Stomach smooth muscle (tissue), 2 donors: ENCODE results near the gene HMGCS2.
A peak's percentile ranks its signal among the peaks of the same experiment; 100 is the strongest.
"Not testable (repeated sequence)": the region's sequence is repeated elsewhere in the genome, so short reads cannot be mapped to it uniquely, and the experiment has no call there.

Source experiments
- H3K27ac ChIP-seq: one replicate; pipeline ENCODE4 v1.7.0; 2013; ENCODE audit warnings: mild to moderate bottlenecking, low read length, inconsistent platforms
- H3K27me3 ChIP-seq, 2 donors: one replicate each; pipeline ENCODE4 v1.7.0; 2013; ENCODE audit warnings: low read length in 2 of 2; ENCODE audit not compliant: insufficient read depth in 2 of 2, control insufficient read depth in 1 of 2
- H3K36me3 ChIP-seq, 2 donors: one replicate each; pipeline ENCODE4 v1.7.0; 2013; ENCODE audit warnings: low read length in 2 of 2; ENCODE audit not compliant: control insufficient read depth in 2 of 2, insufficient read depth in 2 of 2
- H3K4me1 ChIP-seq: one replicate; pipeline ENCODE4 v1.7.0; 2013; ENCODE audit warnings: low read length; ENCODE audit not compliant: control insufficient read depth, insufficient read depth
- H3K4me3 ChIP-seq, 2 donors: one replicate each; pipeline ENCODE4 v1.7.0; 2013; ENCODE audit warnings: low read length in 2 of 2
- H3K9ac ChIP-seq, 2 donors: one replicate each; pipeline ENCODE4 v1.7.0; 2013; ENCODE audit warnings: low read length in 2 of 2, mild to moderate bottlenecking in 1 of 2
- H3K9me3 ChIP-seq, 2 donors: one replicate each; pipeline ENCODE4 v1.7.0; 2013; ENCODE audit warnings: low read length in 2 of 2; ENCODE audit not compliant: control insufficient read depth in 2 of 2
- donor health status: healthy.
- donor health status: Pancreatic carcinoma.

HMGCS2 gene

DNA sequence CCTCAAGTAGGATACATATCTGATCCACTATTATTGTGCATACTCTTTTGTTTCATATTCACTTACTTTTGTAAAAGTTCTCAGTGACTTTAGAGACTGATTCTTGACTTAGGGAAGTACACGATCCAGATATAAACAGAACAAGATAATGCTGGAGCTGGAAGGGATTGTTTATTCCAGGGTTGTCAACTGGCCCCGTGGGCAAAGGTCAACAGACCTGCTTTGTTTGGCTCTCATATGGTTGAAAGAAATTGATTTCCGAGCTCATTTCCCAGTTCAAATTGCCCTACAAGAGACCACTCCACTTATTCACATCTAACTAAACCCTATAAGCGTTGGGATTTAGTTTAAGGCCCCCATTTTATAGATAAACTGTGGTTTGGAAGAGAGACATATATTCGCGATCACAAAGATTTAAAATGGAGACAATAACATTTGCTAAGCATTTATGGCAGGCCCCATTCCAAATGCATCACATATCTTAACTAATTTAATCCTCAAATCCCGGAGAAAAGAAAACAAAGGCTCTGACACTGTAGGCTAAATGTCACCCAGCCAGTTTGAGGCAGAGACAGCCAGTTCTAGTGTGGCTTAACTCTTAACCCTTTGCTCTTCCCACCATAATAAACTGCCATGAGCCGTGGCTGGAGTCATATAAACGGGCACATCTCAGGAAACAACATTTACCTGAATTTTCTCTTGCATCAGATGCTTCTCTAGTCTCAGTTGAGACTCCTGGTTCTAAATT is 21.9 kb upstream of the HMGCS2 start:
- no peaks in the 10 kb centered on the region for H3K27me3 ChIP-seq
- no peak overlapping the region for H3K9ac ChIP-seq
- H3K27ac ChIP-seq = no peak overlapping the region
- H3K4me3 ChIP-seq = no peak overlapping the region
- peaks cover 24% of the 10 kb centered on the region for H3K4me1 ChIP-seq
- H3K36me3 ChIP-seq = no peaks in the 10 kb centered on the region
- H3K9me3 ChIP-seq = no peaks in the 10 kb centered on the region

- Histone ChIP-seq H3K4me1 (peaks cover 9% of the 10 kb centered on the region), H3K27ac (no peak overlapping the region), H3K27me3 (no peaks in the 10 kb centered on the region), H3K9ac (no peak overlapping the region), H3K36me3 (no peaks in the 10 kb centered on the region), H3K9me3 (no peaks in the 10 kb centered on the region), H3K4me3 (no peak overlapping the region)
Measured at GRCh38 chr1:119787776-119788175, 19.1 kb upstream of the HMGCS2 start.

- not testable (repeated sequence) for H3K36me3 ChIP-seq, H3K9me3 ChIP-seq, H3K4me3 ChIP-seq, H3K4me1 ChIP-seq, H3K27ac ChIP-seq, H3K27me3 ChIP-seq, H3K9ac ChIP-seq
Measured at GRCh38 chr1:119786473-119787050, 17.9 kb upstream of the HMGCS2 start.

DNA sequence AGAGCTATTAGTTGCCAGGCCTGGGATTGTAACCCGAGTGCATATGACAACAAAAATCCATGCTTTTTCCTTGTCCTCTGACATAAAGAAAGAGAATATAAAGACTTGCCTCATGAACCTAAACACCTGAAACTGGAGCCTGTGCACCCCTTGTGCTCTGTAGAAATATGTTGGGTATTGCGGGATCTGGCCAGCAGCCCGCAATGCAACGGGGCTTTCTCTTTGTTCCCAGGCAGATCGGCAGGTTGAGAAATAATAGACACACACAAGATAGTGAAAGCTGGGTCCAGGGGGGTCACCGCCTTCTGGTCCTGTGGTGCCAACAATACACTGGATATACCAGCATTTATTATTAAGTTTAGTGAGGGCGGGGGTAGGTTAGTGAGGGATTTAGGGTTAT is 17.3 kb upstream of the HMGCS2 start:
- not testable (repeated sequence) for H3K4me1 ChIP-seq, H3K27ac ChIP-seq, H3K4me3 ChIP-seq, H3K36me3 ChIP-seq, H3K9ac ChIP-seq, H3K27me3 ChIP-seq, H3K9me3 ChIP-seq

DNA sequence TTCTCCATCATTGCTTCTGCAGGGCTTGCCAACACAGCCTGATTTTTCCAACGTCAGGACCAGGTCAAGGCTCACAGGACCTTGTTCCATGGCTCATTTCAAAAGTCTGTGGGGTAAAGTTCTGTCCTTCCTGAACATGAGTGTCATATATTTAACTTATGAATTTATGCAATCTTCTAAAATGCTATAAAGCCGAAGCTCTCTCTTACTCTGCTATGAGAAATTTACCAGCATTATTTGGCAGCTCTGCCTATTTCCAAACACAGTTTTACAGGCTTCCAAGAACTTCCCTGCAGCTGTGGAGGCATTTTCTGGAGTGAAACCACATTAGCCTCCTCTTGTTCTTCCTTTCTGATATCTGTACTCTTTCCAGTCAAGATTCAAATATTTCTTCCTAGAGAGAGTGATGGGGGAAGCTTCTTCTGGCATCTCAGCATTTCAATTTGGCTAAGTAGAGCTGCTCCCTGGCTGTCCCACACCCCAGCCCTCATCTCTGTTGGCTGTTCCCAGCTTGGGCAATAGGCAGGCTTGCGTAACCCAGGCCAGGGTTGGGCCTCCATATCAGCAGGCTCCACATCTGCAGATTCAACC is 15.6 kb upstream of the HMGCS2 start:
- no peaks in the 10 kb centered on the region for H3K27me3 ChIP-seq
- no peak overlapping the region for H3K9ac ChIP-seq
- no peak overlapping the region for H3K4me3 ChIP-seq
- peaks cover 13% of the 10 kb centered on the region for H3K4me1 ChIP-seq
- H3K27ac ChIP-seq = no peak overlapping the region
- H3K9me3 ChIP-seq = no peaks in the 10 kb centered on the region
- no peaks in the 10 kb centered on the region for H3K36me3 ChIP-seq

DNA sequence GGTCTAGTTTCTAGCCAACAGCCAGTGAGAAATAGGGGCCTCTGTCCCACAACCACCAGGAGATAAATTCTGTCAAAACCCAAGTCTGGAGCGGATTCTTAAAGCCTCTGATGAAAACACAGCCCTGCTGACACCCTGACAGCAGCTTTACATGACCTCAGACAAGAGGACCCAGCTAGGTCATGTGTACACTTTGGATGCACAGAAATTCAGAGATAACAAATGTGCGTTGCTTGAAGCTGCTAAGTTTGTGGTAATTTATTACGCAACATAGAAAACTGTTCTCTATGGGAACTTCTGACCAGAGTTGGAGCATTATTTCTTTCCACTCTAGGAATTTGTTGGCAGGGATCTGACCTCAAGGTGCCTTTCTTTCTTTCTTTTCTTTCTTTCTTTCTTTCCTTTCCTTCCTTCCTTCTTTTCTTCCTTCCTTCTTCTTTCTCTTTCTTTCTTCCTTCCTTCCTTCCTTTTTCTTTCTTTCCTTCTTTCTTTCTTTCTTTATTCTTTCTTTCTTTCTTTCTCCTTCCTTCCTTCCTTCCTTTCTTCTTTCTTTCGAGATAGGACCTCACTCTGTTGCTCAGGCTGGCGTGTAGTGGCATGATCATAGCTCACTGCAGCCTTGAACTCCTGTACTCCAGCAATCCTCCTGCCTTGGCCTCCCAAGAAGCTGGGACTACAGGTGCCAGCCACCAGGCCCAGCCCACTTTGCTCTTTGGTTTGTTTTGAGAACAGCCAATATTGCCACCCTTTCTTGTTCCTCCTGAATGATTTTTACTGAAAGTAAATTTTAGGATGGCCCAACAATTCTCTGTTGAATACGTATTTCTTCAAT is 14.9 kb upstream of the HMGCS2 start:
- Histone ChIP-seq H3K4me1 (peaks cover 13% of the 10 kb centered on the region), H3K9me3 (no peaks in the 10 kb centered on the region), H3K4me3 (no peak overlapping the region), H3K27ac (no peak overlapping the region), H3K36me3 (no peaks in the 10 kb centered on the region), H3K27me3 (no peaks in the 10 kb centered on the region), H3K9ac (no peak overlapping the region)

DNA sequence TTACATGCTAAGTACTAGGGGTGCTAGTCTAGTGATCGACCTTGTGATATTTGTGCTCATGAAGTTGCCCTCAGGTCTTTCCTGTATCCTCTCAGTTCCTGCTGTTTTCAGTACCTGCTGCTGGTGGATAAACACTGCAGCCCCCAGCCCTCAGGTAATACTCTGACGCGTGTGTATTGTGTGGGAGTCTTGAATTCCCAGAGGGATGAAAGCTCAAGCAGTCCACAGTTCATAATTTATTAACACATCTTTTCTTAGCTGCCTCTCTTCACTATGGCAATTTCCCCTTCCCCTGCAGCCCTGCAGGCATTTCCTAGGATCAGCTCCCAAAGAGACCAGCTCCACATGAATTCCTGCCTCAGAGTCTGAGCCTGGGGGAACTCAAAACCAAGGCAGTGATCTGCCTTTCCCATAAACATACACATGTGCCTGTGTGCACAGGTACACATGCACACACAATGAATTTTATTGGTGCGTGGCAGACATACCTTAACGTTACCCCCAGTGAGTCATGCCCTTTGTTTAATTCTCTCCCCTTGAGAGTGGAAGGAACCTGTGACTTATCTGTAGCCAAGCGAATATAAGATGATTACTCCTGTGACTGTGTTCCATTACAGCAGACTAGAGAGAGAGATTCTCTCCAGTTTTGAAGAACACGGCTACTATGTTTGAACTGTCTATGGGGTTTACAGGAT is 14.1 kb upstream of the HMGCS2 start:
- Histone ChIP-seq H3K27ac (no peak overlapping the region), H3K4me1 (peaks cover 13% of the 10 kb centered on the region), H3K36me3 (no peaks in the 10 kb centered on the region), H3K4me3 (no peak overlapping the region), H3K9ac (no peak overlapping the region), H3K27me3 (no peaks in the 10 kb centered on the region), H3K9me3 (no peaks in the 10 kb centered on the region)

DNA sequence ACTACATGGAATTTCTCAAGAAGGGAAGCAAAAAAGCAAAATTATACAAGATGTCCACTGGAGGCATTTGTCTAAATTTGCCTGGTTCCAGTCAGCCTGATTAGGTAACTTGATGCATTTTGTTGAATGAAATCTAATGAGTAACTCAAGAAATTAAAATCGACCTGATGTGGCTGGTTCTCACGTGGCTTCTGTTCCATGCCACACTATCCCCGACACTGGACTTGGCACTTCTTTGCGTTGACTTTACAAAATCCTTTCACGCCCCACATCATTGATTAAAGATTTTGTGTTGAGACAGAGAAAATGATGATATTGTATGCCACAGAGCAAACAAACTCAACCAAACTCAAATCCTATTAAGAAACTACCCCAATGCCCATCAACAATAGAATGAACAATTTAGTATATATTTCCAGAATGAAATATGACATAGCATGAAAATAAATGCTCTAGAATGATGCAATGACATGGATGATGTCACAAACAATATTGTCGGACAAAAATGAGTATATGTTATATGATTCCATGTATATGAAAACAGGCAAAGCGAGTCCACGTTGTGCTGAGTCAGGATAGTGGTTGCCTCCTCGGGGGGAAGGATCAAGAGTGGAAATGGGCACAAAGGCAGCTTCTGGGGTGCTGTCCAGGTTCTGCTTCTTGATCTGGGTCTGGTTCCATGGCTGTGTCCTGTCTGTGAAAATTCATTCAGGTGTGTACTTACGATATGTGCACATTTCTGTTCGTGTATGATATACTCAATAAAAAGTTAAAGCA is 12.9 kb upstream of the HMGCS2 start:
- Histone ChIP-seq H3K4me3 (no peak overlapping the region), H3K36me3 (no peaks in the 10 kb centered on the region), H3K9me3 (no peaks in the 10 kb centered on the region), H3K4me1 (peaks cover 13% of the 10 kb centered on the region), H3K27ac (no peak overlapping the region), H3K9ac (no peak overlapping the region), H3K27me3 (no peaks in the 10 kb centered on the region)

GRCh38 chr1:119779869-119780356 is 11.2 kb upstream of the HMGCS2 start:
- Histone ChIP-seq H3K36me3 (no peaks in the 10 kb centered on the region), H3K9ac (peak overlapping the region in 1 of 2 donors; percentile 22), H3K4me1 (peaks cover 13% of the 10 kb centered on the region), H3K4me3 (peak overlapping the region; percentile 21 to 58), H3K27ac (peak overlapping the region; percentile 18), H3K27me3 (no peaks in the 10 kb centered on the region), H3K9me3 (no peaks in the 10 kb centered on the region)
